GM12878 (cell line): ENCODE results near the gene PATZ1. TPM values are rescaled to one million over a fixed set of nuclear protein-coding genes. Genes with fewer than 3 reads are reported as not detected.
A peak's percentile ranks its signal among the peaks of the same experiment; 100 is the strongest.

Source experiments
- ASH2L ChIP-seq: fragments of 300-600, 200-600 bp; sonication (generic); IDR thresholded peaks from 2 replicates; pipeline ENCODE4 v1.6.1; 2017; ENCODE audit warnings: low read depth, mild to moderate bottlenecking, borderline replicate concordance
- IKZF1 ChIP-seq: fragments of 450-650 bp; conservative IDR thresholded peaks from 2 replicates; pipeline ENCODE4 v1.6.1; 2017; ENCODE audit warnings: antibody characterized with exemption, mild to moderate bottlenecking
- KAT2A ChIP-seq: conservative IDR thresholded peaks from 2 replicates; pipeline ENCODE4 v1.6.1; 2011; ENCODE audit warnings: low read depth, low read length; ENCODE audit not compliant: control insufficient read depth
- MAX ChIP-seq: IDR thresholded peaks from 2 replicates; pipeline ENCODE4 v1.6.1; 2012; ENCODE audit warnings: low read depth, low read length, improper control_type of control experiment
- MLLT1 ChIP-seq: fragments of 450-650 bp; IDR thresholded peaks from 2 replicates; pipeline ENCODE4 v1.6.1; 2016; ENCODE audit warnings: mild to moderate bottlenecking
- MYC ChIP-seq: IDR thresholded peaks from 2 replicates; pipeline ENCODE4 v1.6.1; 2011; ENCODE audit warnings: mild to moderate bottlenecking, low read length, moderate library complexity, inconsistent platforms; ENCODE audit not compliant: insufficient read depth, insufficient replicate concordance, insufficient read length, severe bottlenecking
- PAX5 ChIP-seq: IDR thresholded peaks from 2 replicates; pipeline ENCODE4 v1.6.1; 2011; ENCODE audit warnings: low read depth, low read length, borderline replicate concordance
- PRDM15 ChIP-seq: fragments of 450-650 bp; formaldehyde crosslinking; IDR thresholded peaks from 2 replicates; pipeline ENCODE4 v1.4.0; 2020; ENCODE audit warnings: mild to moderate bottlenecking, moderate library complexity
- SKIL ChIP-seq: fragments of 450-650 bp; IDR thresholded peaks from 2 replicates; pipeline ENCODE4 v1.6.1; 2017; ENCODE audit warnings: mild to moderate bottlenecking, low read depth, inconsistent platforms; ENCODE audit not compliant: poor library complexity, severe bottlenecking
- SMAD5 ChIP-seq: IDR thresholded peaks from 2 replicates; pipeline ENCODE4 v1.6.1; 2016; ENCODE audit warnings: antibody characterized with exemption, low read depth
- SMC3 ChIP-seq: IDR thresholded peaks from 2 replicates; pipeline ENCODE4 v1.6.1; 2011; ENCODE audit warnings: low read length, improper control_type of control experiment, borderline replicate concordance
- SPI1 ChIP-seq: IDR thresholded peaks from 2 replicates; pipeline ENCODE4 v1.6.1; 2011; ENCODE audit warnings: low read depth, mild to moderate bottlenecking, low read length, moderate library complexity, borderline replicate concordance; ENCODE audit not compliant: insufficient read depth
- TAF1 ChIP-seq: IDR thresholded peaks from 2 replicates; pipeline ENCODE4 v1.6.1; 2011; ENCODE audit warnings: mild to moderate bottlenecking, low read depth, low read length, borderline replicate concordance
- TARDBP ChIP-seq: IDR thresholded peaks from 2 replicates; pipeline ENCODE4 v1.6.1; 2016; ENCODE audit warnings: borderline replicate concordance
- TCF7 ChIP-seq: IDR thresholded peaks from 2 replicates; pipeline ENCODE4 v1.6.1; 2014; ENCODE audit warnings: antibody characterized with exemption, borderline replicate concordance
- ZBTB4 ChIP-seq: fragments of 450-650 bp; formaldehyde crosslinking; IDR thresholded peaks from 2 replicates; pipeline ENCODE4 v1.4.0; 2022; ENCODE audit warnings: mild to moderate bottlenecking, moderate library complexity
- polyA plus RNA-seq, 11 experiments: library from polyadenylated mRNA; depleted of rRNA in 4 of 11; unstranded in 6 of 11; stranded (reverse) in 5 of 11; fragments of >200 nt; fragmentation: Nextera tagmentation in 4 of 11; fragmentation: Illumina TruSeq in 1 of 11; extraction: Ambion mirVana in 4 of 11; extraction: Trizol in 1 of 11; gene quantifications; 1 replicate in 1 of 11; 2 replicates in 10 of 11; pipeline versions ENCODE4 v1.2.1 to v1.2.3, GENCODE V29; 2011 to 2016; ENCODE audit warnings: inconsistent platforms in 2 of 11, missing spikeins in 2 of 11, low read depth in 1 of 11
- total RNA-seq, 4 experiments: library from RNA; depleted of rRNA in 3 of 4; stranded (reverse); fragments of >200 nt in 3 of 4; fragmentation: Illumina TruSeq in 1 of 4; extraction: Trizol in 1 of 4; gene quantifications; 2 replicates each; pipeline versions ENCODE4 v1.2.1 to v1.2.3, GENCODE V29; 2013 to 2021

Gene PATZ1
- total and polyA plus RNA-seq, 10 of the 15 experiments (the other 5 are each of a cell fraction or from before 2014, with no cell fraction given), result 3.6 to 32.7 (median 13.9) TPM

- TF ChIP-seq TCF7 (no peak), KAT2A (no peak), TARDBP (no peak), PRDM15 (CRISPR knock-in tag) (no peak), MYC (peak; percentile 60), ASH2L (no peak), SMC3 (no peak), SMAD5 (no peak), MLLT1 (no peak), IKZF1 (peak; percentile 71), MAX (0 out of 2 replicates have a peak, but pooled peaks have one; percentile 36), PAX5 (peak; percentile 78; the same call in 1 of the 2 replicates), TAF1 (peak; percentile 50; the same call in 1 of the 2 replicates), SKIL (no peak), SPI1 (no peak), ZBTB4 (CRISPR knock-in tag) (no peak)
Measured at GRCh38 chr22:31347251-31348008, 1.3 kb upstream of the PATZ1 start (continued).
